HK-2 (cell line): Measurements from ENCODE around the gene AMH.
"Not testable (repeated sequence)": the region's sequence is repeated elsewhere in the genome, so short reads cannot be mapped to it uniquely, and the experiment has no call there.

ENCODE experiments used
- DNase-seq: peaks from one replicate; pipeline ENCODE4 v3.0.0-alpha.2; 2018; ENCODE audit not compliant: unreplicated experiment

The AMH gene

DNA sequence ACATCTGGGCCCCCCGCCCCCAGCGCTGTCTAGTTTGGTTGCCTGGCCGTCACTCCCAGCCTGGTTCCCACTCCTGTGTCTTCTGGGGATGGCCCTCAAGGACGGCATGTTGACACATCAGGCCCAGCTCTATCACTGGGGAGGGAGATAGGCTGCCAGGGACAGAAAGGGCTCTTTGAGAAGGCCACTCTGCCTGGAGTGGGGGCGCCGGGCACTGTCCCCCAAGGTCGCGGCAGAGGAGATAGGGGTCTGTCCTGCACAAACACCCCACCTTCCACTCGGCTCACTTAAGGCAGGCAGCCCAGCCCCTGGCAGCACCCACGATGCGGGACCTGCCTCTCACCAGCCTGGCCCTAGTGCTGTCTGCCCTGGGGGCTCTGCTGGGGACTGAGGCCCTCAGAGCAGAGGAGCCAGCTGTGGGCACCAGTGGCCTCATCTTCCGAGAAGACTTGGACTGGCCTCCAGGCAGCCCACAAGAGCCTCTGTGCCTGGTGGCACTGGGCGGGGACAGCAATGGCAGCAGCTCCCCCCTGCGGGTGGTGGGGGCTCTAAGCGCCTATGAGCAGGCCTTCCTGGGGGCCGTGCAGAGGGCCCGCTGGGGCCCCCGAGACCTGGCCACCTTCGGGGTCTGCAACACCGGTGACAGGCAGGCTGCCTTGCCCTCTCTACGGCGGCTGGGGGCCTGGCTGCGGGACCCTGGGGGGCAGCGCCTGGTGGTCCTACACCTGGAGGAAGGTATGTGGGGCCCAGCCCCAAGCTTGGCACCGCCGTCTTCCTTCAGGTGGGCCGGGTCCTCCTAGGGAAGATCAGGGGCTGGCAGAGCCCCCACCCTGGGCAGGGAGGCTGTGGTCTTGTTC lies at the start of gene AMH:
AMH (plus strand) TSS at position 314 of the 857 bp plus-strand sequence; CDS start at position 324, 10 bp downstream.
- DNase-seq, result no peak

DNA sequence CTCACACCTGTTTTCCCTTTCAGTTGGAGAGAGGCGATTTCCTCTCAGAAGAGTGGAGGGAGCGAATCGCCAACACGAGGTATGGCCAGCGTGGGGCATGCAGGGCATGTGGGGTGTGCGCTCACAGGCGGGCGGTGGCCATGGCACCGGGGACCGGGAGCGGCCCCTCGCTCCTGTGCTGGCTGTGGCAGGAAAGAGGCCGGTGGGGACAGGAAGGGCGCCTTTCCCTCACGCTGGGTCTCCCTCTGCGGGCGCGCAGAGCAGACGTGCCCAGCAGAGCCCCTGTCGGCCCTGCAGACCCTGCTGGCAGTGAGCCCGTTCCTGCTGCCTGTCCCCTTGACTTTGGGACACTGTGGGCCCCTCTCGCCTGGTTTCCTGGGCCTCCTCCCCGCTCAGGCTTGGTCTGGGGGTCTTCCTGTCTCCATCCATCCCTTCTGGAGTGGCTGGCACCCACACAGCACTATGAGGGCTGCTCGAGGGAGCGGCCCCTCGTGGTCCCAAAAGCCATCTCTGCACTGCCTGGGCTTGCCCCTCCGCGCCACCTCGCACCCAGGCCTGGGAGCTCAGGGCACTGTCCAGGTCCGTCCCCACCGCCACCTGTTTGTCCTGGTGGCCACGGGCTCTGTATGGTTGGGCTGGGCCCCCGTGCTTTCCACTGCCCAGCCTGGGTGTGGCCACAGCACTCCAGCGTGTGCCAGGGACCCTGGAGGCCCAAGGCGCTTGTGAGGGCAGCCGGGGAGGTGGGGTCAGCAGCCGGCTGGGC lies 49.1 kb upstream of the AMH start:
- DNase-seq, result no peak

DNA sequence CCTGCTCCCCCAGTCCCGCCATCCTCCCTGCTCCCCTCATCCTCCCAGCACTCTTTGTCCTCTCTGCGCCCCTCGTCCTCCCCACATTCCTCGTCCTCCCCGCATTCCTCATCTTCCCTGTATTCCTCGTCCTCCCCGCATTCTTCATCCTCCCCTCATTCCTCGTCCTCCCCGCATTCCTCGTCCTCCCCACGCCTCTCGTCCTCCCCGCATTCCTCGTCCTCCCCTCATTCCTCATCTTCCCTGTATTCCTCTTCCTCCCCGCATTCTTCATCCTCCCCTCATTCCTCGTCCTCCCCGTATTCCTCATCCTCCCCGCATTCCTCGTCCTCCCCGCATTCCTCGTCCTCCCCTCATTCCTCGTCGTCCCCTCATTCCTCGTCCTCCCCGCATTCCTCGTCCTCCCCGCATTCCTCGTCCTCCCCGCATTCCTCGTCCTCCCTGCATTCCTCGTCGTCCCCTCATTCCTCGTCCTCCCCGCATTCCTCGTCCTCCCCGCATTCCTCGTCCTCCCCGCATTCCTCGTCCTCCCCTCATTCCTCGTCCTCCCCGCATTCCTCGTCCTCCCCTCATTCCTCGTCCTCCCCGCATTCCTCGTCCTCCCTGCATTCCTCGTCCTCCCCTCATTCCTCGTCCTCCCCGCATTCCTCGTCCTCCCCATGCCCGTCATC lies 48.4 kb upstream of the AMH start:
- DNase-seq, result not testable (repeated sequence)

DNA sequence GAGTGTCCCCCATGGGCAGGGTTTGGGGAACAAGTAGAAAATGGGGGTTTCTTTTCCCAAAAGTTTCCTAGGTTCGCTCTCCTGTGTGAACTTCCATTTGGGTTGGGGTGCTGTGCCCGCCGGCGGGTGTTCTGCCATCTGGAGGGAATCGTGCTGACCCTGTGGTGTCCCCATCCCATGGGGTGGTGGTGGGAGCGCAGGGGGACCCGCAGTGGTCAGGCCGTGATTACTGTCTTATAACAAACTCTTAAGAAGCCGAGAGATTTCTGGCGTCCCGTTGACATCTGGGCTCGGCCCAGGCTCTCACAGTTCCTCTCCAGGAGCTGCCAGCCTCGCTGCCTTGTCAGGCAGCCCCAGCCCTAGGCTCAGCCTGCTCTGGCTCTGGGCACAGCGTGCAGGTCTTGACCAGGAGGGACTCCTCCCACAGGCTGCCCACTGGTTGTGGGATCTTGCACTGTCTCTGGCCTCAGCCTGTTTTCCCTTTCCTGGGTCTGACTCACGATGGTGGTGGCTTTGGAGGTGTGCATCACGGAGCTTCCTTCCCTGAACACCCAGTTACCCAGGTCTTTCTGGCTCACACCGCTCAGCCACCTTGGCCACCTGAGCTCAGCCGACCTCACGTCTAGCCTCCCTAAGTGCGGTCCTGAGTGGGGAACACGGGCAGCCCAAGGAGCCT lies 47.5 kb upstream of the AMH start:
- no peak for DNase-seq

DNA sequence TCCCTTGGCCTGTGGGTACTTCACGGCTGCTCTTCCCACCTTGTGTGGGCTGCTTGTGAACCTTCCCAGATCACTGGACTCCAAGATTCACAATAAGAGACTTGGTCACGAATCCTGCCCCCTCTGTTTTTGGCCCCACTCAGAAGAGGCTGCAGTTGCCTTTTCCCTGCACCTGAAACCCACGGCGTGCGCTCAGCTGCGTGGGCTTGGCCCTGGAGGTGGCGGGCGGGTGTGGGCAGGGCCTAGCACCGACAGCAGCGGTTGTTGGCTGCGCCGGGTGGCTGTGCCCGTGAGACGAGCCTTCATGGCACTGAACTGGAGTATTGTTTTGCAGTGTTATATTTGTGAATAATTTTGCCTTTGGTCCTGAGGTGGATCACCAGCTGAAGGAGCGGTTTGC lies 46.8 kb upstream of the AMH start:
- no peak for DNase-seq

DNA sequence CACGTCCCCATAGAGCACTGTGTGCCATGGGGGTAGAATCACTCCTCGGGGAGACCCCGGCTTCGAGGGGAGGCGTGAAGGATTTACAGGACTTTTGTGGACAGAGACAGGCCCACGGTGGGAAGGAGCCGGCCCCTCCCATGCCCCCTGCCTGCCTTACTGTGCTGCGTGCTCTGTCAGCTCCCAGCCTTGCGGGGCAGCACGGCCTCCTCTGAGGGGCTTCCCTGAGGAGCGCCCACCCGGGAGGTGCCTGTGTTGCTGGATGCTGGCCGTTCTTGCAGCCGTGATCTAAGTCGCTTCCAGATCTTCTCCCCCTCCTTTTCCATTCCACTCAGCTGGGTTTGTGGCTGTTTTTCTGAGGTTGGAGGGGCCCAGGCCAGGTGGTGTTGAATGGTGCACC lies 42.1 kb upstream of the AMH start:
- DNase-seq, result no peak

DNA sequence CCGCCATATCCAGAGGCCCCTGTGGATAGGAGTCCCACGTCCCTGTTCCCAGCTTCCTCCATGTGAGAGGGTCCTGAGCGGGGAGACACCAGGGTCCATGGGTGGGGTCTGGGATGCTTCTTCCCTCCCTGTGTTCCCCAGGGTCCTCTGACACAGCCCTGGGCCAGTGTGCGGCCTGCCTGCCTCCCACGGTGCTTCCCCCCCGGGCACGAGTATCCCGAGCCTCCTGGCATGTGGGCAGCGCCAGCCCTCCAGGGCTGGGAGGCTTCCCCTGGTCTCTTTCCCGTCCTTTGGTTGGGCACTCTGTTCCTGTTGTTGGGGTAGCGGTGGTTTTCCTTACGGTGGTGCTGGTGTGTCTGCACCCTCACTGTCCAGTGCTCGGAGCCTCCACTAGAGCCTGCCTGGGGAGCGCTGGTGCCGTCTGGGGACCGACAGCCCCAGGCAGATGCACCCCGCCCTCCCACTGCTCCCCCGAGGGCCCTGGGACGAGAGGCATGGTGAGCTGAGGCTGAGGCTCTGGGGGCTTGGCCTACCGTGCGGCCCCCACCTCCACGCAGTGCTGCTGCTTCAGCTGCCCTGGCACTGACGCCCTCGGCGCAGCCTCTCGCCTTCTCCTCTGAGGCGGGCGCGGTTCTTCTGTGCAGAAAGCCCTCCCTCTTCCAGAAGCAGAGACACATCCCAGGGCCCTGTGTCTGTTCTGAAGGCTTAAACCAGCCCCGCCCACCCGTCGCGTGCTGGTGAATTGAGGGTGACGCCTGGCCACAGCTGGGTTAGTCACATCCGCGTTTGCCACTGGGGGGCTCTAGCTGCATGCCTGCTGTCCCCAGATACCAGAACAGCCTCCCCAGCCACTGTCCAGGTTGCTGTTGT lies 40.9 kb upstream of the AMH start:
- no peak for DNase-seq

DNA sequence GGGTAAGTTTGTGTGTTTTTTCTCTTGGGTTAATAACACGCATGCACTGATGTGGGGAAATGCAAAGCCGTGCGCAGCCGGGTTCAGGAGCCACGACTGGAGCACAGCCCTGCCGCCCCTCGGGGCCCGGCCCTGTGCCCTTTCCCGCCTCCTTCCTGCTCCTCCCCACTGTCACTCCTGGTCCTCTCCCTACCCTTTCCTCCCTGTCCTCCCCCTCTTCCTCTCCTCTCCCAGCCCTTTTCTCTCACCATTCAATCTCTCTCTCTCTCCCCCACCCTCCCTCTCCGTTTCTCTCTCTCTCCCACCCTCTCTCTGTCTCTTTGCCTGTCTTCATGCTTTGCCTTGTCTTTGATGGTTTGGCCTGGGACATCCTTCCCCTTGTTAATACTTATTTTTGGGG lies 40.1 kb upstream of the AMH start:
- DNase-seq, result no peak

DNA sequence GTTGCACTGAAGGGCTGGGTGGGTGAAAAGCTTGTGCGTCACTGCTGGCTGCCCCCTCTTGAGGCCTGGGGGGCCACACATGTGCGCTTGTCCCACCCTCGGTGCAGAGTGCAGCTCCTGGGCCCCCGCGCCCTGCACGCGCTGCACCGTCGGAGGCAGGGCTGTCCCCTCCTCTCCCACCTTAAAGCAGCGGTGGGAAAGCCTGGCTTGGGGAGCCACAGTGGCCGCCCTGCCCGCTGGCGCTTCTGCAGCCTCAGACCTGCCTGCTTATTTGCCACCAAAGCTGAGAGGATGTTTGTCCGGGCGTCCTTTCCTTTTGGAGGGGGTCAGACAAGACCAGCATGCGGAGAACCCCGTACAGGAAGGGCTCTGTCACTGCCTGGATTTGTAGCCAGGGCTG lies 39.7 kb upstream of the AMH start:
- DNase-seq, result no peak

DNA sequence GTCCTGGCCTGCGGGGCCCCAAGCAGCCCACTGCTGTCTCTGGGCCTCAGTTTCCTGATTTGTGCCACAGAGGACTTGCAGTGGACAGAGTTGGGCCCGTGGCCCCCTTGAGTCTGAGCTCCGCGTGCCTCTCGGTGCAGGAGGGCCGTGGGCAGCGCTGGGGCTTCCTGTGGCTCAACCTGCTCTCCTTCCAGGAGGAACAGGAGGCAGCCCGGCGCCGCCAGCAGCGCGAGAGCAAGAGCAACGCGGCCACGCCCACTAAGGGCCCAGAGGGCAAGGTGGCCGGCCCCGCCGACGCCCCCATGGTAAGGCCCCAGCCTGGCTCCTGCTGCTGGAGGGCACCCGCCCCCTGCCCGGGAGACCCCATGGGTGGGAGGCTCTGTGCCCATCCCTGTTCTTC lies 38.9 kb upstream of the AMH start:
- DNase-seq, result no peak

DNA sequence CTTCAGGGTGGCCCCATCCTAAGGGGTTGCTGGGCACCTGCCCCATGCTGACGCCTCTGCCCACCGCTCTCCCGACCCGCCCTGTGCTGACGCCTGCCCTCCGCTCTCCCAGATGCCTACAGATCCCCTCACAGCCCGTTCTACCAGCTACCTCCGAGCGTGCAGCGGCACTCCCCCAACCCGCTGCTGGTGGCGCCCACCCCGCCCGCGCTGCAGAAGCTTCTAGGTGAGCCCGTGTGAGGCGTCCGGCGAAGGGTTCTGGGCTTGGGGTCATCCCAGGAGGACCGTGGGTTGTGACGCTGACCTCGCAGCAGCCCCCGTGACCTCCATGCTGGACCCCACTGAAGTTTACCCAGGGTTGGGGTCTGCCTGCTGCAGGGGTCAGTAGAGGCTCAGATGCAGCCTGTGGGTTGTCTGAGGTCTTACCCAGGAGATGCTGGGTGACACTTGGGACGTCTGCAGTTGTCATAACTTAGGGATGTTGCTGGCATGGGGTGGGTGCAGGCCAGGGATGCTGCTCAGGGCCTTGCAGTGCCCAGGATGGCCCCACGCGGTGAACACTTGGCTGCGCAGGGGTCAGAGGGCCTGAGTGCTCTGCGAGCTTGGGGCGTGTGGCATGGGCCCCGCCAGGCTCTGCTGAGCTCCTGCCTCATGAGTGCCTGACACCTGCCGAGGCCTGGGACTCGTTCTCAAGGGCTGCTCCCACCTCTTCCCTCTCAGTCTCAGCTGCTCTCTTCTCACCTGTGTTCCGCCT lies 38.0 kb upstream of the AMH start:
- DNase-seq, result no peak

DNA sequence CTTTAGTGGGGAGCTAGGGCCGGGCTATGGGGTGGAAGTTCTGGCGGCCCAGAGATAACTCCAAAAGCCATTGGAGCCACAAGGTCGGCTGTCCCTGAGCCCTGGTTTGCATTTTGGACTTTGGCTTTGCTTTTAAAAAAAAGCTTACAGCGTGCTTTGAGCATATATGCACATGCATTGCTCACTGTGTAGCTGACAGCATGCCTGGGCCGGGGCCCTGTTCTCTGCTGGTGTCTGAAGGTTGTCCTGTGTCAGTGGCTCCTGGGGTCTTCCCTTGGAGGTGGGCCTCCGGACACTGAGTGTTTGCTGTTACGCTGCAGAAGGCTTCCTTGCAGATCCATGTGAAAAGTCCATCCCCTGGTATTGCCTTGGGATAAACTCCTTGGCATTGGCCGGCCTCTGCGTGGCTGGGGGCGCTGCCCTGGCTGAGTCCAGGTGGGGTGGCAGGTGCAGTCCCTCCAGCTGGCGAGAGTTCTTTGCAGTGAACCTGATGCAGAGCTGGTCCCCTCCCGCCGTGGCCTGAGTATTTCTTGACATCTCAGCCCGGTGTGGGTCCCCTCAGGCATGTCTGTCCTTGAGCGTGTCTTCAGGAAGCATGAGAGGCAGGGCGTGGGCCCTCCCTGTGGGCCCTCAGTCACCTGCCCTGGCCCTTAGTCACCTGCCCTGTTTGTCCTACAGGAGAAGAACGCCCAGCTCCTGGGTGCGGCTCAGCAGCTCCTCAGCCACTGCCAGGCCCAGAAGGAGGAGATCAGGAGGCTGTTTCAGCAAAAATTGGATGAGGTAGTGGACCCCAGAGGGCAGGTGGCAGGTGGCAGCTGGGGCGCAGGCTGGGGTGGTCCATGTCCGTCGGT lies 36.0 kb upstream of the AMH start:
- no peak for DNase-seq

DNA sequence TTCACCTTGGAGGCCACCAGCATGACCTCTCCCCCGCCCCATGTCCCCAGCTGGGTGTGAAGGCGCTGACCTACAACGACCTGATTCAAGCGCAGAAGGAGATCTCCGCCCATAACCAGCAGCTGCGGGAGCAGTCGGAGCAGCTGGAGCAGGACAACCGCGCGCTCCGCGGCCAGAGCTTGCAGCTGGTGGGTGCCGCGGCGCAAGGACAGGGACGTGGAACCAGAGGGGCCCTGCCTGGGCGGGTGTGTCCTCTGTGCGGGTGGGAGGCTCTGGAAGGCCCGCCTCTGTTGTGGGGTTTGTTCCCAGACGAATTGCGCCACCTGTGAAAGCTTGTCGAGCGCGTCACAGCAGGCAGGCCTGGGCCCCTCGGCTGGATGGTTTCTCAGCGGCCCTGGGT lies 35.3 kb upstream of the AMH start:
- DNase-seq, result no peak

DNA sequence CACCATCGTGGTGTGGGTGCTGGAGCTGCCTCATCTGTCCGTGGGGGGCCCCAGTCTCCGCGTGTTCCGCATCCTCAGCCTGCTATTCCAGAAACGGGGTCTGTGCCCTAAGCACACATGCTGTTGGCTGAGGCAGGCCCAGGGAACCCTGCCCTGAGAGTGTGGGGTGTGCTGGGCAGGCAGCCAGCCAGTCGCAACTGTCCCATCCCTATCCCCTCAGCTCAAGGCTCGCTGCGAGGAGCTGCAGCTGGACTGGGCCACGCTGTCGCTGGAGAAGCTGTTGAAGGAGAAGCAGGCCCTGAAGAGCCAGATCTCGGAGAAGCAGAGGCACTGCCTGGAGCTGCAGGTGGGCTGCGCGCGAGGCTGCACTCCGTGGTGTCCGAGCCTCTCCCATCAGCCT lies 34.9 kb upstream of the AMH start:
- no peak for DNase-seq

DNA sequence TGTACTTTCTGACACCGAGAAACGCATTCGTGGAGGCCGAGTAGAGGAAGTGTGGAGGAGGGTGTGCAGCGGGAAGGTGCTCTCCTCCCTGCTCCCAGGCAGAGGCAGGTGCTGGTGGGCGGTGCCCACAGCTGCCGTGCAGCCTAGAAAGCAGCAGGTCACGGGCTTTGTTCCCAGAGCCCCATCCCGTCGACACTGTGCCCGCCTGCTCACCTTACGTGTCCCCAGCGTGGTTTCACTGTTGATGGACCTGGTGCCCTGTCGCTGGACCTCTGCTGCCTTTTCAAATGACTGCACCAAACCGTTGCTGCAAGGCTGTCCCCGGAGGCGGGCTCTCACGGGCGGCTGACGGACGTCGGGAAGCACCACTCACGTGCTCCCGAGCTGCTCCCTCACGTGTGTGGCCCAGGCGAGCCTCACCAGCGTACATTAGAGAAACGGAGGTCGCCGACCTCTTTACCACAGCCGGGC lies 33.8 kb upstream of the AMH start:
- DNase-seq, result no peak

DNA sequence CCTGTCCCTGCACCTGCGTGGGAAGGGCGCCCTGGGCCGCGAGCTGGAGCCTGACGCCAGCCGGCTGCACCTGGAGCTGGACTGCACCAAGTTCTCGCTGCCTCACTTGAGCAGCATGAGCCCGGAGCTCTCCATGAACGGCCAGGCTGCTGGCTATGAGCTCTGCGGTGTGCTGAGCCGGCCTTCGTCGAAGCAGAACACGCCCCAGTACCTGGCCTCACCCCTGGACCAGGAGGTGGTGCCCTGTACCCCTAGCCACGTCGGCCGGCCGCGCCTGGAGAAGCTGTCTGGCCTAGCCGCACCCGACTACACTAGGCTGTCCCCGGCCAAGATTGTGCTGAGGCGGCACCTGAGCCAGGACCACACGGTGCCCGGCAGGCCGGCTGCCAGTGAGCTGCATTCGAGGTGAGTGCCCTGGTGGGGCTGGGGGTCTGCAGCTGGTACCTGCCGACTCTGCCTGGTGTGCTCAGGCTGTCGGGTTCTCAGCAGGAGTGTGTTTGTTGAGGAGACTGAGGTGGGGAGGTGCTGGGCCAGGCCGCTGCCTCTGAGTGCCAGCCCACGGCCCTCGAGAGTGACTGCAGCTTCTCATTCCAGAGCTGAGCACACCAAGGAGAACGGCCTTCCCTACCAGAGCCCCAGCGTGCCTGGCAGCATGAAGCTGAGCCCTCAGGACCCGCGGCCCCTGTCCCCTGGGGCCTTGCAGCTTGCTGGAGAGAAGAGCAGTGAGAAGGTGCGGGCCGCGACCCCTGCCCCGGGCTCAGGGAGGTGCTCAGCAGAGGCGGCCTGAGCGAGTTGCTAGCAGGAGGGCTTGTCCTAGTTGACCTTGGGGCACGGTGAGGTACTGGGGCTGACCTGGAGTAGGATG lies 32.5 kb upstream of the AMH start:
- DNase-seq, result no peak

DNA sequence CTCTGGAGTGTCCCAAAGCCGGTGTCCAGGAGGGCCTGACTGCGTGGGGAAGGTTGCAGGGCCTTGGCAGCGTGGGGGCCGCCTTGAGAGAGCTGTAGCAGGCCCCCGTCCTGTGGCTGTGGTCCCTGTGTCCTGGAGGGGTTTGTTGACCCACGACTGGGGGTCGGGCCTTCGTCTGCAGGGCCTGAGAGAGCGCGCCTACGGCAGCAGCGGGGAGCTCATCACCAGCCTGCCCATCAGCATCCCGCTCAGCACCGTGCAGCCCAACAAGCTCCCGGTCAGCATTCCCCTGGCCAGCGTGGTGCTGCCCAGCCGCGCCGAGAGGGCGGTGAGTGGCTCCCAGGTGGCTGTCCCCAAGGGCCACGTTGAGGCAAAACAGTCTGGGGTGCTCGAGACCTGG lies 31.5 kb upstream of the AMH start:
- DNase-seq, result no peak

DNA sequence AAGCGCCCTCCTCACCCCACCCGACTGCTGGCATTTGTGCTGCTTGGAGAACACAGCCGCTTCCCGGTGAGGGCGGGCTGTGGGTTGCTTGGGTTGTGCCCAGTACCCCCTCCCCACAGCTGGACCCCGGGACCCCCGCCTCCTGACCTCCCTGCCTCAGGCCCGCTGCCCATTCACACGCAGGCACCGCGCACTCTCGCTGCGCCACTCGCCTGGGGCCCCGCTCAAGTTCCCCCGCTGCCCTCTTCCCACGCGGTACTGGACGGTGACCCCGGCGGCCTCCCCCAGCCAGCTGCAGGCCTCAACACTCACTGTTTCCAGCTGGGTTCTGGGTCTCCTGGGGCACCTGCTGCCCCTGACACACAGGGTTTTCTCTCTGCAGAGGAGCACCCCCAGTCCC lies 29.4 kb upstream of the AMH start:
- DNase-seq, result no peak
